ENCODE results near the gene CCDC33. TPM values are rescaled to one million over a fixed set of nuclear protein-coding genes. Genes with fewer than 3 reads are reported as not detected.

Gene CCDC33
- total RNA-seq, 1 donor from 2014 or later = not detected

DNA sequence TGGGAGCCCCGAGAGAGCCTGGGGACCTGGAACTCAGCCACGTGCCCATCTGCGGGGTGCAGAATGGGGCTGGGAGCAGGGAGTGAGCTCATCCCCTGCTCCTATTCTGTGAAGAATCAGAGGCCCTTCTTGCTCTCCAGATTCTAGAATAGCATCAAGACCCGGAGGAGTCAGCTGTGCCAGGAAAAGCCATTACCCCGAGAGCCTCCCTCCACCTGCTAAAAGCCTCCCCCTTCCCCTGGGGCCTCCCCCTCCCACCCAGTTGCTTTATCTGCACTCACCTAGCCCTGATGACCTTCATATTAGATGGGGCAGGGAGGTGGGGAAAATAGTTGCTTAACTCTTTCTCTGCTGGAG, 23.1 kb downstream of the CCDC33 start:
- H3K27me3 ChIP-seq = peaks cover 18% of the 10 kb centered on the region
- H3K4me3 ChIP-seq = no peak overlapping the region
- no peak overlapping the region for H3K27ac ChIP-seq
- H3K36me3 ChIP-seq = no peaks in the 10 kb centered on the region
- TF ChIP-seq, protein P1, sequence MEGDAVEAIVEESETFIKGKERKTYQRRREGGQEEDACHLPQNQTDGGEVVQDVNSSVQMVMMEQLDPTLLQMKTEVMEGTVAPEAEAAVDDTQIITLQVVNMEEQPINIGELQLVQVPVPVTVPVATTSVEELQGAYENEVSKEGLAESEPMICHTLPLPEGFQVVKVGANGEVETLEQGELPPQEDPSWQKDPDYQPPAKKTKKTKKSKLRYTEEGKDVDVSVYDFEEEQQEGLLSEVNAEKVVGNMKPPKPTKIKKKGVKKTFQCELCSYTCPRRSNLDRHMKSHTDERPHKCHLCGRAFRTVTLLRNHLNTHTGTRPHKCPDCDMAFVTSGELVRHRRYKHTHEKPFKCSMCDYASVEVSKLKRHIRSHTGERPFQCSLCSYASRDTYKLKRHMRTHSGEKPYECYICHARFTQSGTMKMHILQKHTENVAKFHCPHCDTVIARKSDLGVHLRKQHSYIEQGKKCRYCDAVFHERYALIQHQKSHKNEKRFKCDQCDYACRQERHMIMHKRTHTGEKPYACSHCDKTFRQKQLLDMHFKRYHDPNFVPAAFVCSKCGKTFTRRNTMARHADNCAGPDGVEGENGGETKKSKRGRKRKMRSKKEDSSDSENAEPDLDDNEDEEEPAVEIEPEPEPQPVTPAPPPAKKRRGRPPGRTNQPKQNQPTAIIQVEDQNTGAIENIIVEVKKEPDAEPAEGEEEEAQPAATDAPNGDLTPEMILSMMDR (IDR thresholded peaks at IDR 0.05) = no peak
- no peak for ATAC-seq
- no peak for DNase-seq
- intact Hi-C loops (cut with DNase I) = no loop called here
- no peaks in the 10 kb centered on the region for H3K4me1 ChIP-seq
- H3K9me3 ChIP-seq = no peaks in the 10 kb centered on the region

DNA sequence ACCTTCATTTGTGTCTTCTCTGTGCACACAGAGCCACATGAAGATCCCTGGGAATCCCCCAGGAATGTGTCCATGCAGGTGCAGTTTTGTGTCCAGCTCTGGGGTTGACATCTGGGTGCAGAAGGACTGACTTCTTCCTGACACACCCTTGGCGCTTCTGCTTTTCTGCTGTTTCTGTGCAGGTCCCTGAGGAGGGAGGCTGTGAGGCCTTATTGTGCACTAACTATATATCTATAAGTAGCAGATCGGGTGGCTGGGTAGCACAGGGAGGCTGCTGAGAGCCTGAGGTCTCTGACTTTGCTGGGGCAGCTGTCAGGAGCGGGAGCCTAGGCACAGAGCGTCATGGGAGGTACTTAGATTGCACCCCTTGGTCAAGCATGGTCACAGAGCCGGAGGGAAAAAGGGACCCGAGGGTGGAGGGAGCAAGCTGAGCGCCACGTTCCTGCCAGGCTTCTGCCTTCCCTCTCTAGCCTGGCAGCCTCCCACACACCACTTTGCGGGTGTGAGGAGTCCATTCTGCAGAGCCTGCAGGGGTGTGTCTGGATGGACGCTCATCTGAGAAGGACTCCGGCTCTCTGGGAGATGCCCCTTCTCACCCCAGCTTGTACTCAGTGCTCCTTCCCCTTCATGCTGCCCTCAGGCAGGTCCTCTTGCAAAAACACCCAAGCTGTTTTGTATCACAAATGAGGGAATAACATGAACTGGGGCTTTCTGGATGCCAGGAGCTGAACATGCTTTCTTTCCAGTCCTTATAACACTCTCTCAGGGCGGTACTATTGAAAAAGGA, 23.9 kb downstream of the CCDC33 start:
- DNase-seq (no peak), ATAC-seq (no peak)
- no peak overlapping the region for H3K4me3 ChIP-seq
- H3K36me3 ChIP-seq = no peaks in the 10 kb centered on the region
- H3K27ac ChIP-seq = no peak overlapping the region
- no peaks in the 10 kb centered on the region for H3K9me3 ChIP-seq
- TF ChIP-seq, protein P1 (IDR thresholded peaks at IDR 0.05) = no peak
- intact Hi-C loops (cut with DNase I) = no loop called here
- H3K4me1 ChIP-seq = no peaks in the 10 kb centered on the region
- peaks cover 18% of the 10 kb centered on the region for H3K27me3 ChIP-seq

DNA sequence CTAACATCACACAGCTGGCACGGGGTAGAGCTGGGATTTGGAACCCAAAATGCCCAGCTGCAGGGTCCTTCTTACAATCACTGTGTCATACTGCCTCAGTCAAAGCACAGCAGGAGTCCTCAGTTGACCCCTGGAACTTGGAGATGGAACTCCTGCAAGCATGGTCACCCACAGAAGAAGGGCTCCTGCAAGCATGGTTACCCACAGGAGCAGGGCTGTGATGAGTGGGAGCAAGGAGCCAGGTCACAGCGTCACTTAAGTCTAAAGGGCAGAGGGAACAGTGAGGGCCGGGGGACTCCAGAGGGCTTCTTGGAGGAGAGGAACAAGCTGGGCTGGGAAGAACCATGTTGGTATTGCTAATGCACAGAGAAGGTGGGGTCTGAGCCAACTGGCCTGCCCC, 24.9 kb downstream of the CCDC33 start:
- no peak for DNase-seq
- TF ChIP-seq, protein P1 (IDR thresholded peaks at IDR 0.05) = no peak
- no peak for ATAC-seq

DNA sequence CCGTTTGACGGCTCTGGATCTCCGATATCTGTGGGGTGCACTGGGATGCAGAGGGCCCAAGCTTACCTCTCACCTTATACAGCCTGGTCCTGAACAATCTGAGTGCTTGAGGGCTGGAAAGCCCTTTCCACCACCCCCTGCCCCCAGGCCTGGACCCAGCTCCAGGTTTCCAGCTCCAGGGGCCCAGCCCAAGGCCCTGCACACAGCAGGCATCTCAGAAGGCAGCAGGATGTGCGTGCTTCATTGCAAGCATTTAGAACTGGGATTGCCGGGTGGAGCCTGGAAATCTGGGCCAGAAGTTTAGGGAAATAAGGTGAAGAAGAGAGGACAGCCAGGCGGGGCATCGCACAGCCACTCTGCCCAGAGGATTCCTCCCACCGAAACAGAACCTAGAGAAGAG, 25.6 kb downstream of the CCDC33 start:
- no peaks in the 10 kb centered on the region for H3K9me3 ChIP-seq
- H3K4me1 ChIP-seq = no peaks in the 10 kb centered on the region
- no peak for ATAC-seq
- no peak for DNase-seq
- H3K27ac ChIP-seq = no peak overlapping the region
- intact Hi-C loops (cut with DNase I) = no loop called here
- H3K36me3 ChIP-seq = no peaks in the 10 kb centered on the region
- peaks cover 17% of the 10 kb centered on the region for H3K27me3 ChIP-seq
- TF ChIP-seq, protein P1 (IDR thresholded peaks at IDR 0.05) = no peak
- no peak overlapping the region for H3K4me3 ChIP-seq

More for the DNA sequence above, 24.9 kb downstream of the CCDC33 start:
- Histone ChIP-seq H3K9me3 (no peaks in the 10 kb centered on the region), H3K4me3 (no peak overlapping the region), H3K27me3 (peaks cover 20% of the 10 kb centered on the region), H3K36me3 (no peaks in the 10 kb centered on the region), H3K4me1 (no peaks in the 10 kb centered on the region), H3K27ac (no peak overlapping the region)
- intact Hi-C loops (cut with DNase I) = no loop called here

DNA sequence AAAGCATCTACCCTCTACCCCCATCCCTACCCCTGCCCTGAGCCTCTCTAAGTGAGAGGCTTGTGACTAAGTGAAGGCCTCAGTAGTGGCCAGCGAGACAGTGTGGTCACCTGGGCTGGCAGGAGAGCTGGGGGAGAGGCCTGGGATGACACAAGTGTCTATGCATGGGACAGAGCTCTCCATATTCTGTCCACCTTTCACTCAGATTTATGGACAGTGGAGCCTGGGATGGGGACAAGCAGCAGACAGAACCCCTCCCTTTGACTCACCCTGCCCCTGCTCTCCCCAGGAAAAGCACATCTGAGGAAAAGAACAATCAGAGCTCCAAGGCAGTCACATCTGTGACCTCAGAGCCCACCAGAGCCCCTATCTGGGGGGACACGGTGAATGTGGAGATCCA, 26.0 kb downstream of the CCDC33 start:
- ATAC-seq (no peak), DNase-seq (no peak)
- Histone ChIP-seq H3K4me1 (no peaks in the 10 kb centered on the region), H3K9me3 (no peaks in the 10 kb centered on the region), H3K36me3 (no peaks in the 10 kb centered on the region), H3K27ac (no peak overlapping the region), H3K27me3 (peaks cover 20% of the 10 kb centered on the region), H3K4me3 (no peak overlapping the region)
- TF ChIP-seq, protein P1 (IDR thresholded peaks at IDR 0.05) = no peak
- intact Hi-C loops (cut with DNase I) = no loop called here

Data from upper lobe of right lung (tissue), 1 donor.